HG03097 (cell line): ENCODE measurements around the gene DAB1.

Experiments used
- ATAC-seq: cut with Tn5 transposase; IDR thresholded peaks from one replicate; pipeline ENCODE4 v1.9.1; 2021; ENCODE audit not compliant: unreplicated experiment, low FRiP score

The DAB1 gene

GRCh38 chr1:57423656-57424211 lies at the start of gene DAB1:
DAB1 (minus strand) TSS chr1:57424060; CDS start chr1:57291030, 133,030 bp downstream.
- no peak for ATAC-seq

- ATAC-seq = no peak
Measured at GRCh38 chr1:57473448-57473847, 49.6 kb upstream of the DAB1 start.

GRCh38 chr1:57471995-57472394 lies 48.1 kb upstream of the DAB1 start:
- ATAC-seq = no peak

GRCh38 chr1:57470036-57470435 lies 46.2 kb upstream of the DAB1 start:
- ATAC-seq = no peak

- ATAC-seq = no peak
Measured at GRCh38 chr1:57468641-57469523, 45.0 kb upstream of the DAB1 start.

- ATAC-seq = no peak
Measured at GRCh38 chr1:57467830-57468229, 44.0 kb upstream of the DAB1 start.

- no peak for ATAC-seq
Measured at GRCh38 chr1:57464756-57465155, 40.9 kb upstream of the DAB1 start.

GRCh38 chr1:57463343-57463742 lies 39.5 kb upstream of the DAB1 start:
- no peak for ATAC-seq

GRCh38 chr1:57461405-57461804 lies 37.5 kb upstream of the DAB1 start:
- ATAC-seq = no peak

- no peak for ATAC-seq
Measured at GRCh38 chr1:57451516-57451915, 27.7 kb upstream of the DAB1 start.

GRCh38 chr1:57450981-57451380 lies 27.1 kb upstream of the DAB1 start:
- ATAC-seq = no peak

GRCh38 chr1:57447551-57447950 lies 23.7 kb upstream of the DAB1 start:
- no peak for ATAC-seq

GRCh38 chr1:57443004-57443403 lies 19.1 kb upstream of the DAB1 start:
- ATAC-seq = no peak

- ATAC-seq = no peak
Measured at GRCh38 chr1:57440096-57440495, 16.2 kb upstream of the DAB1 start.

GRCh38 chr1:57431400-57431799 lies 7.5 kb upstream of the DAB1 start:
- no peak for ATAC-seq

GRCh38 chr1:57424231-57425027 lies 569 bp upstream of the DAB1 start:
- no peak for ATAC-seq

GRCh38 chr1:57423135-57423655 lies 665 bp downstream of the DAB1 start:
- no peak for ATAC-seq

GRCh38 chr1:57422271-57423134 lies 1.4 kb downstream of the DAB1 start:
- ATAC-seq = no peak

GRCh38 chr1:57421806-57422205 lies 2.1 kb downstream of the DAB1 start:
- ATAC-seq = no peak
